Head of caudate nucleus (tissue), 42 donors: ENCODE data around the gene MAP3K8.
"Not testable (repeated sequence)": the region's sequence is repeated elsewhere in the genome, so short reads cannot be mapped to it uniquely, and the experiment has no call there.

ENCODE experiments used
- DNase-seq, 42 donors: peaks; one replicate each; pipeline versions ENCODE4 v3.0.0 to v3.0.0-alpha.2; 2020 to 2021; ENCODE audit warnings: mixed read lengths in 7 of 42
- intact Hi-C: fragments of 100-400 bp; cut with DNase I; formaldehyde crosslinking; loops from one replicate; pipeline ENCODE4 v1.15.0; 2022

Gene MAP3K8

DNA sequence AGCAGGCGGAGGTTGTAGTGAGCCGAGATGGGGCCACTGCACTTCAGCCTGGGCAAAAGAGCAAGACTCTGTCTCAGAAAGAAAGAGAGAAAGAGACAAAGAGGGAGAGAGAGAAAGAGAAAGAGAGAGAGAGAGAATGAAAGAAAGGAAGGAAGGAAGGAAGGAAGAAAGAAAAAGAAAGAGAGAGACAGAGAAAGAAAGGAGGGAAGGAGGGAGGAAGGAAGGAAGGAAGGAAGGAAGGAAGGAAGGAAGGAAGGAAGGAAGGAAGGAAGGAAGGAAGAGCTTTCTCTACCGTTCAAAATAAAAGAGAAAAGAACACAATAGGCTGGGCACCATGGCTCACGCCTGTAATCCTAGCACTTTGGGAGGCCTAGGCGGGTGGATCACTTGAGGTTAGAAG, 41.5 kb downstream of the MAP3K8 start:
- DNase-seq, intact Hi-C loops: not testable (repeated sequence)

DNA sequence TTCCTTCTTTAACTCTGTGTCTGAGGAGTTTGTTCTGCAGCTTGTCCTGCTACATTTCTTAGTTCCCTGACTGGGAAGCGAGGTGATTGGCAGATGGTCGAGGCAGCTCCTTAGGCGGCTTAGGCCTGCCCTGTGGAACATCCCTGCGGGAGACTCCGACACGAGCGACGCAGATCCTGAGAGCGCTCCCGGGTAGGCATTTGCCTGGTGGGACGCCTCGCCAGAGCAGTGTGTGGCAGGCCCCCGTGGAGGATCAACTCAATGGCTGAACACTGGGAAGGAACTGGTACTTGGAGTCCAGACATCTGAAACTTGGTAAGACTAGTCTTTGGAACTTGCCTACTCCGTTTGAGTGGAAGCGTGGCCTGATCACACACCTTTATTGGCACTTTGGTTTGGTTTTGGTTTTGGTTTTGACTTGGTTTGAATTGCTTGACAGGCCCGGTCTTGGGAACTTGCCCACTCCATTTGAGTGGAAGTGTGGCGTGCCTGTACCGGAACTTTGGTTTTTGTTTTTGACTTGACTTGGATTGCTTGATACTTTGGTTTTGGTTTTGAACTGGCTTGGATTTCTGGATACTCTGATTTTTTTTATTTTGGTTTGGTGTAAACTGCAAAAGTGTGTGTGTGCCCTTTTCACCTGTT, 42.6 kb downstream of the MAP3K8 start:
- no peak for DNase-seq
- intact Hi-C loops, result no loop called here

DNA sequence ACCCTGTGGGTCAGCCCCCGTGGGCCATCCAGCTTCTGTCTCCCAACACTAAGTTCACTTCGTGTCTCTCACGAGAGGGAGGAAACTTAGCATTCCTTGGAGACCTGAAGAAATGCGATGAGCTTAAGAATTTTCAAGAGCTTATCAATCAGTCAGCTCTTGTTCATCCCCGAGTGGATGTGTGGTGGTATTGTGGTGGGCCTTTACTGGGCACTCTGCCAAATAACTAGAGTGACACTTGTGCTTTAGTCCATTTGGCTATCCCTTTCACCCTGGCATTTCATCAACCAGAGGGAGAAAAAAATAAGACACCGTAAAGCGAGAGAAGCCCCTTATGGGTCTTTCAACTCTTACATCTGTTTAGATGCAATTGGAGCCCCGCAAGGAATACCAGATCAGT, 45.5 kb downstream of the MAP3K8 start:
- DNase-seq, intact Hi-C loops: not testable (repeated sequence)

DNA sequence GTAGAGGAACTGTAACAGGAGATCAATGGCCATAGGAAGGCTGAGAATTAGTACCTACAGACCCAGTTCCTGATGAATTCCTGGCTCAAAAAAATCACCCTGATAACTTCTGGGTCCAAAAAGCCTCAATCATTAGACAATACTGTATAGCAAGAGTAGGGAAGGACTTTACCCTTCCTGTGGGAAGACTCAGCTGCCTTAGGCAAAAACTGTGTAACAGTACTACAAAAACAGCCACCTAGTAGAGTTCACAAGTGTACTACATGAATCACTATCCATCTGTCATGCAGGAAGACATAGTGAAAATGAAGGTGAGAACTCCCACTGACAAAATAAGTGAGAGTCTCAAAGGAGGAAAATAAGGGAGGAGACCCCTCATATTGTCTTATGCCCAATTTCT, 47.6 kb downstream of the MAP3K8 start:
- intact Hi-C loops, result no loop called here
- DNase-seq, result no peak

DNA sequence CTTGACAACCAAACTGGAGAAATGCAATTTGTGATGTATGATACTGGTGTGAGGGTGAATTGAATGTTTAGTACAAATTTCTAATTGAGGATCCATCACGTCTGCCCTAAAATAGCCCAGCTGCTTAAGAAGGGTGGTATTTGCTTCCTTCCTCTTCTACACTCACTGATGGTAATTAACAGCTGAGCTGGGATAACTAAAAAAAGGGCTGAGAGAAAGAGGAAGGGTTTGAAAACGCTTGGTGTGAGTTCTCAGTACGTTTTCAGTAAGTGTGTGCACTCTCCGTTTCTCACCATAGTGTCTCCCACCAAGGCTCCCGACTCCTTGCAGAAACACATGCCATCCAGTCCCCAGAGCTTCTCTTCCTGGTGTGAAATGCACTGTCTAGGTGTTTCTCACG, 54.3 kb downstream of the MAP3K8 start:
- intact Hi-C loops, result no loop called here
- DNase-seq, result no peak

DNA sequence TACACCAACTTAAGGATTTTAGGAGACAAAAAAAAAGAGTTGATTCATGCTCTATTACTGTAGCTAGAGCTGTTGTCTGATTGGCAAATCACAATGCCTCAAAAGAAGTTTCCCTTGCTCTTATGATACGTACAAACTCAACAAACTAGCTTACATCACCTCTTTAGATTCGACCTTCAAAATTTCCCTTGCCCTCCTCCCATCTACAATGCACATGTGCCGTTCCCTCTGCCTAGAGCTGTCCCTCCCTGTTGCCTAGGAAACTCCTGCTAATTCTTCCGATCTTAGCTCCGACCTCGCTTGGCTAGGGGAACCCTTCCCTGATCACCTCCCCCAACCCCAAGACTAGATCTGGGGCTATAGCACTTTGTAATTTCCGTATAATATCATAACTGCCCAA, 55.4 kb downstream of the MAP3K8 start:
- intact Hi-C loops, result no loop called here
- no peak for DNase-seq

DNA sequence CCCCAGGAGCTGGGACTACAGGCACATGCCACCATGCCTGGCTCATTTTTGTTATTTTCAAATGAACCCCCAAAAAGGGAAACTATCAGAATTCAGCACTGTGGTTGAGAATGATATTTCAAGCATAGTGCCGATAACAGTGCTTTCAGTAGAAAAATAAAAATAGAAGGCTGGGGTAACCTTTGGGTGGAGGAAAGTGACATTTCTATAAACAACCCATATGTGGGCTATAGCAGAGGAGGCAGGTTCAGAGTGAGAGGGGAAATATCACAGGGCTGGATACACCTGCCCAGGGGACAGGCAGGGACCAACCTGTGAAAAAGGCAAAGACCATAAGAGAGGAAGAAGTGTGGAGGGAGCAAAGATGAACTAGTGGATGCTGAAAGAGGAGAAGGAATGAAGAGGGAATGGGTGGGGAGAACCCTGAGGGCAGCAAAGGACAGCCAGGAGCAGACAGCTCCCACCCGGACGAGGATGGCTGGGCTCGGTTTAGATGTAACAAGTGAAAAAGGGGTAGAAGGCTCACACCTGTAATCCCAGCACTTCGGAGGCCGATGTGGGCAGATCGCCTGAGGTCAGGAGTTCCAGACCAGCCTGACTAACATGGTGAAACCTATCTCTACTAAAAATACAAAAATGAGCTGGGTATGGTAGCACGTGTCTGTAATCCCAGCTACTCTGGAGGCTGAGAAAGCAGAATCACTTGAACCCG, 56.5 kb downstream of the MAP3K8 start:
- intact Hi-C loops, result no loop called here
- DNase-seq, result no peak

DNA sequence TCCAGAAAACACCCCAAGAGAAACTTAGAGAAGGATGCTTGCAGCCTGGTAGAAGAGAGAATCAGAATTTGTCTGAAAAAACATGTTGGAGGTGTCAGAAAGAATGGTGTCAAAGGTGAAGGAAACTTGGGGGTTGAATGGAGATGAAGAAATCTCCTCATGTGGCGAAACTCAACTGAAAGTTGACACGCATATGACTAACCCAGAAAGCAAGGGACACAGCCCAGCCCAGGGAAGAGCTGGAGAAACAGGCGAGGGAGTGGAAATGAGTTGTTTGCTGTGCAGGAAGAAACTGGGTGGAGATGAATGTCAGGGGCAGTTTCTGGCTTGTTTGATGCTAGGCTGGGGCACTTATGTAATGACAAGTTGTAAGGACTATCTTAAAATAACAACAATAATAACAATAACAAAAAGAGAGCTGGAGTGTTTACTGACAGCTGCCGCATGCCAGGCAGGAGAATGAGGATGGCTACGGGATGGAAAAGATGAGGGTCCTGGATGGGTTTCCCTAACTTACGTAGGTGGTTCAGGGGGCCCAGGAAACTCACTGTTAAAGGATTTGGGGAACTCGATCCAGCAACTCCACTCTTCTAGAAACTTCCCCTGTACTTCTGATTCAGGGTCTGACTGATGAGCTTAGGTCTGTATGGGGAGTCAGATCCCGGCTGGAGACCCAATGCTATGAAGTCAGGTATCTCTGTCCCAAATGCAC, 57.4 kb downstream of the MAP3K8 start:
- no peak for DNase-seq
- intact Hi-C loops, result no loop called here

DNA sequence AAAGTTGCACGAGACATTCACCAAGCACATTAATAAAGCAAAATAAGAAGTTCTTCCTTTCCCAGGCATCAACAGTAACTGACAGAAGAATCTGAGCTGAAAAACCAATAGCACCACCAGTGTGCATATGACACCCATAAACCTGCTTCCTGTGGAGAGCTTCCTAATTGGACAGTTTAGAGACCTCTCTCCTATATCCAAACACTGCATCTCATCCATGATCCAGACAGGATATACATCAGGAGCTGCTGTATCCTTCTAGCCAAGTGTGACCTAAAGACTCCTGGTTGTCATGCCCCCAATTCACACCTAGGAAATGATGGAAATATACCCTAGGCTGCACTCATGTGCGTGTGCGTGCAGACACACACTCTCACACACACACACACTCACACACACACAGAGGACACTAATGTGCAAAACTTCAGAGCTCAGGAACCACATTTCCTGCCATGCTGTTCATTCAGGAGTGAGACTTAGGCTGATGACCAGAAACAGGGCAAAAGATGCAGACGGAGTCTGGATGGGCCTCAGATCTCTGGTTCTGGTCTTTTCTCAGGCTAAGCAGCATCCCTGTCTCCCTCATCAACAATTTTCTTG, 58.0 kb downstream of the MAP3K8 start:
- intact Hi-C loops, result no loop called here
- DNase-seq, result no peak

DNA sequence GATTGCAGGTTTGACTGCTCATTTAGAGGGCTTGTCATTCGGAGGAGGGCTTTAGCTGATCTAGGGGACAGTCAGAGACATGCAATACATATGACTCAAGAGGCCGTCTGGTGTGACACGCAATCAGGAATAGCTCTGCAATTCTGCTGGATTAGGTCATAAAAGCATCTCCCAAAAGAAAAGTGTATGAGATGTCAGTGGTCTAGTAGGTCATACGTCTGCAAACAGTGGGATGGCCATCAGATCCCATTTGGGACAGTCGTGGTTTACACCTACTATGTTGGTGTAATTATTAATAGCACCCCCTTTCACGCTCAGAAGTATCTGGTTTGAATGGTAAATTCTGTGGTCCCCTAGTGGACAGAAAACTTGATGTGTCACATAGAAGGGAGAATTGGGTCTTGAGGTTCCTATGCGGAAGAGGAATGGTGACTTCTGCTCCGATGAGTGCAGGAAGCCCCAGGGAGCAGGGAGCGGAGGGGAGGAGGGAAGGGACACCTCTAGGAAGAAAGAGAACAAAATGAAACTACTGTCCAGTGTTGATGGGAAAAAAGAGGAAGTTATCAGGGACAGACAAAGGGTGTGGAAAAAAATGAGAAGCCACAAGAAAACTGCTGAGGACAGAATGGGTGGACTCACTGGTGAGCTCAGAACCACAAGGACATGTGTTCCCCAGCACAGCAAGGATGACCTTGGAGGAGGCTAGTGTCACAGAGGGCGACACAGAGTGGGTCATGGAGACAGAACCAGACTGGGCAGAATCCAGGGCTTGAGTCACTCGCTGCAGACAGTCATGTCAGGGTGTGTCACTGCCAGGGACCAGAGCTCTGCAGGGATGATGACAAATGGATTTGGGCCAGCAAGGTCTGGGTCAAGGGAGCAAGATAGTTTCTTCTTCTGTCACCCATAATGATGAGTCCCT, 59.9 kb downstream of the MAP3K8 start:
- intact Hi-C loops, result no loop called here
- peak in 30 of 42 donors; percentile 7 to 55 (median 24) for DNase-seq

DNA sequence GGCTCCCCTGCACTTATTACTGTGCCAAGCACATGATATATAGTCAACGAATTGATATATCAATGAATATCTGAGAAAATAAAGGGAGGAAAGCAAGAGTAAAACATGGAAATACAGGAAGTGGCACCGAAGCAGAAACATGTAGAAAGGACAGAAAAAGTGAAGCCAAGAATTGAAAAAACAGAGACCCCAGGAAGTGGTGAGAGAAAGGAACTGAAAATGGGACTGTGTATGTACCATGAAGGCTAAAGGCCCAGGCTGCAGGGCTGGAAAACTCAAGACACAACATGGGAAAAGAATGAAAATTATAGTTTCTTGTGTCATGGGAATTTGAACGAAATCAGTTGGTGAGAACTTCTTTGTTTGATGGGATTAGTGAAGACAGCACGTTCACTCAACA, 60.6 kb downstream of the MAP3K8 start:
- intact Hi-C loops, result no loop called here
- no peak for DNase-seq

DNA sequence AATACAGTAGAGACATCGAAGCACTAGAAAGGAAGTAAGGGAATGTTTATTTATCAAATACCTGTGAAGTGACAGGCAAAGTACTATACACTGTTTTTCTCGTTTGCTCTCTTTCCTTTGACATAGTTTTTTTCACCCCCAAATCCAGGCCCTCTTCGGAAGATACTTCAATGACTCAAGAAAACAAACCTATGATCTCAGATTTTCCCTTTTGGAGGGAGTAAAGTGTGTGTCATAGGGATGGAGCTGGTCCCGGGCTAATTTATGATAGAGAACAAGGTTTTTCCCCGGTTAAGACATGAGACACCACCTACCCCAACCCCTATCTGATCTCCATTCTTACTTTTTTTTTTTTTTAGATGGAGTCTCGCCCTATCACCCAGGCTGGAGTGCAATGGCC, 61.7 kb downstream of the MAP3K8 start:
- intact Hi-C loops, result no loop called here

DNA sequence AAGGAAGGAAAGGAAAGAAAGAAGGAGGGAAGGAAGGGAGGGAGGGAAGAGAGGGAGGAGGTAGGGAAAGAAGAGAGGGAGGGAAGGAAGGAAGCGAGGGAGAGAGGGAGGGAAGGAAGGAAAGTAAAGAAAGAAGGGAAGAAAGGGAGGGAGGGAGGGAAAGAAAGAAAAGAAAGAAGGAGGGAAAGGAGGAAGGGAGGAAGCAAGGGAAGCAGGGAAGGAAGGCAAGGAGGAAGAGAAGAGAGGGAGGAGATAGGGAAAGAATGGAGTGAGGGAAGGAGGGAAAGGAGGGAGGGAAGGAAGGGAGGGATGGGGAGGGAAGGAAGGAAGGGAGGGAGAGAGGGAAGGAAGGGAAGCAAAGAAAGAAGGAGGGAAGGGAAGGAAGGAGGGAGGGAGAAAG, 65.8 kb downstream of the MAP3K8 start:
- intact Hi-C loops, result no loop called here
- DNase-seq, result no peak

More for the DNA sequence above, 61.7 kb downstream of the MAP3K8 start:
- DNase-seq, result no peak

DNA sequence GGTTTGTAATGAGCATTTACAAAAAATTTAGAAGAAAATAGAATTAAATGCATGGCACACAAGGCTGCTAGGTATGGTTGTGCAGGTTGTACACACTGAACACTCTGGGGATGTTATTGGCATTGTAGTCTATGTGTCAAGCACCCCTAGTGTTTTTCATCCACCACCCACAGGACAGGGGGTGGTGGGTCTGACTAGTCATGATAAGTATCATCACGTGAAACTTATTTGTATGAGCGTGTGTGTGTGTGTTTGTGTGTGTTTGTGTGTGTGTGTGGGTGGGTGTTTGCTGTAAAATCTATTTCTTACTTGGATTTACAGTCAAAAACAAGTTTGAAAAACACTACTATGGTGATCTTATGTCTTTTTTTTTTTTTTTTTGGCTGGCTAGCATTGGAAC, 66.5 kb downstream of the MAP3K8 start:
- DNase-seq, result no peak

DNA sequence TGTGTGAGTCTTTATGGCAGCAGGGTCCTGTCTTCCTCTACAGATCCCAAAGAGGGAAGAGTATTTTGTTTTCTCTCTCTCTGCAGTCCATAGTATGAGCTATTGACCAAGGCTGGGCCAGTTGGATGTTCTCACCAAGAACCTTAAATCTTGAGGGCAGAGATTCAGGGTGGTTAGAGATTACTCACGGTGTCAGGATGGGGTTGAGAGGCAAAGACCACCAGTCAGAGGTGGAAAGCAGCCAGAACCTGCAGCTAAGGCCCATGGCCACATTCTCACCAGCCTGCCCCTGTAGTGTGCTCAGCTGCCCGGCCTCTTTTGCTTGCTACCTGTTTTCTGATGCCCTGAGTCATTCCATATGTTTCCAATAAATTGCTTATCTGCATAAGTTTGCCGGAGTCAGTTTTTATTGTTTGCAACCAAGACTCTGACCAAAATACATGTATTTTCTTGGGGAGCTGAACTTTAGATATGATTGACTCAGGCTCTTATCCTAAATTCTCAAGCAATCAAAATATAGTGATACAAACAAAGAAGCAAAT, 67.0 kb downstream of the MAP3K8 start:
- DNase-seq, result no peak
- intact Hi-C loops, result no loop called here

More for the DNA sequence above, 66.5 kb downstream of the MAP3K8 start:
- intact Hi-C loops, result no loop called here

DNA sequence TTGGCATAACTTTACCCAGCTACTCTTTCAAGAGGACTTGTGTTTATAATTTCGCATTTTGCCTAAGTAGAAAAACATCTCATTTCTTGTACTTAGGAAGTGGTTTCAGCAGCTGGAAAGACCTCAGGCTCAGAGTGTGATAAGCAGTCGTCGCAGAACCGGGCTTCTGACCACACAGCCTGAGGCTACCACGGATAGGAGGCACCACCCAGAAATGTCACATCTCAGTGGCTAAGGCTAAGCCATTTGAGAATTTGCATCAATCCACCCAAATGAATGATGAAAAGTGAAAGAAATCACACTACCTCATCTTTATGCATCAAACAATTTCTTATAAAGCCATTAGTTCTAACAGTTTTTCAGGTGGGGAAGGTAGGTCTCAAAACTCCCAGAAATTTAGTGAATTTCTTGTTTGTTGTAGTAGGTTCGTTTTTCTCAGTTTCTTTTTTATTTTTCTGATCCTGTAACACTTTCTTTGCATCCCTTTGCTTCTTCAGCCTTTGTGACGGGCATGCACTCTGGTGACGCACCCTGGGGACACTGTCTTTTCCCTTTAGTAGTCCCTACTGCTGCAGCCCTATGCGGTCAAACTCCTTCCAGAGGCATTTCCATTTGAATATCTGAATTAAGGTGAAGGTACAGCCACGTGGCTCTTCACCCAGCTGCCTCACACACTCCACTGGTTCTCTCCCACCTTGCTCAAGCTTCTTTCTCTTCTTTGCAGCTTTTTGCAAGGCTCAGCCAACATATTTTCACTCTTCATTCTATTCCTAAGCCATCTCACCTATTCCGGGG, 68.5 kb downstream of the MAP3K8 start:
- no peak for DNase-seq
- intact Hi-C loops, result no loop called here

DNA sequence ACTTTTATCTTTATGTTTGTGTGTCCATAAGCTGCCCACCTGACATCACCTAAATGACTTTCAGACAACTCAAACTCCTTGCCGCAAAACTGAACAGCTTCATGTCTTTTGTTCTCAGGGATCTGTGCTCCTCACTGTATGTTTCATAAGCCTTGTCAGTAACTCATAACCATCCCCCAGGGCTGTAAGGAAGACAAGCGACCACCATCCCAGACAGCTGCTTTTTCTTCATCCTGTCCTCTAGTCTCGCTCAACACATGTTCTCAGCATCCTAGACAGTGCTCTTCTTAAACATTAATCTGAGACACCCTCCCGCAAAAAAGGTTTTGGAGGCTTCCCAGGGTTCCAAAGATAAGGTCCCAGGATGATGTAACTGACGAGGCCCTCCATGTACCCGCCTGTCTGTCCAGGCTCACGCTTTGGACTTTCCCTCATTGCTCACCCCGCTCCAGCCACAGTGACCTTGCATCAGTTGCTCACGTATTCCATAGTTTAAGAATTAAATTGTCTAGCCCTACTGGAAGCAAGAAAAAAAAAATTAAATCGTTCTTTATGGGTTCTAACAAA, 69.8 kb downstream of the MAP3K8 start:
- DNase-seq, result no peak

More for the DNA sequence above, 69.8 kb downstream of the MAP3K8 start:
- intact Hi-C loops, result no loop called here
